Thyroid gland (tissue), 4 donors: ENCODE measurements around the gene TLE4.

Experiments
- POLR2A ChIP-seq, 2 donors: fragments of 450-650 bp; IDR thresholded peaks; one replicate each; pipeline ENCODE4 v1.6.1; 2017; ENCODE audit warnings: antibody characterized with exemption in 2 of 2, mild to moderate bottlenecking in 2 of 2, moderate library complexity in 1 of 2
- TF ChIP-seq, protein P1 (sequence below), 6 experiments: fragments of 200-600 bp in 3 of 6; fragments of 450-650 bp in 3 of 6; sonication (generic) in 3 of 6; IDR thresholded peaks; one replicate each; pipeline ENCODE4 v1.5.1; 2016 to 2019; ENCODE audit warnings: antibody characterized with exemption in 6 of 6, mild to moderate bottlenecking in 2 of 6, inconsistent platforms in 1 of 6, moderate library complexity in 1 of 6

DNA sequence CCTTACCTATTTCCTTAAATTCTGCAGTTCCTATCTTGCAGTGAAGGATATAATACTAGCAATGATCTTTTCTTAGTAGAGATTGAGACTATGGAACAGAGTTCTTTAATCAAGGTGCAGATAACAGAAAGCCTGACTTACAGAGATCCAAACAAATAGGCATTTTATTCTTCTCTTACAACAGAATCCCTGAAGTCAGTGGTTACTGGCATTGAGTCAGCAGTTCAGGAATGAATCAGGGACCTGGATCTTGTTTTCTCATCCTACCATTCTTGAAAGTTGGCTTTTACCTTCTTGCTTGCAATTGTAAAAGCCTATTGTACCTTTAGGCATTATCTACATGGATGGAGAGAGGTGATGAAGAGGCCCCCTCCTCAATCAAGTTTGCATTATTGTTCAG lies 47.5 kb upstream of the TLE4 start:
- TF ChIP-seq, protein P1, sequence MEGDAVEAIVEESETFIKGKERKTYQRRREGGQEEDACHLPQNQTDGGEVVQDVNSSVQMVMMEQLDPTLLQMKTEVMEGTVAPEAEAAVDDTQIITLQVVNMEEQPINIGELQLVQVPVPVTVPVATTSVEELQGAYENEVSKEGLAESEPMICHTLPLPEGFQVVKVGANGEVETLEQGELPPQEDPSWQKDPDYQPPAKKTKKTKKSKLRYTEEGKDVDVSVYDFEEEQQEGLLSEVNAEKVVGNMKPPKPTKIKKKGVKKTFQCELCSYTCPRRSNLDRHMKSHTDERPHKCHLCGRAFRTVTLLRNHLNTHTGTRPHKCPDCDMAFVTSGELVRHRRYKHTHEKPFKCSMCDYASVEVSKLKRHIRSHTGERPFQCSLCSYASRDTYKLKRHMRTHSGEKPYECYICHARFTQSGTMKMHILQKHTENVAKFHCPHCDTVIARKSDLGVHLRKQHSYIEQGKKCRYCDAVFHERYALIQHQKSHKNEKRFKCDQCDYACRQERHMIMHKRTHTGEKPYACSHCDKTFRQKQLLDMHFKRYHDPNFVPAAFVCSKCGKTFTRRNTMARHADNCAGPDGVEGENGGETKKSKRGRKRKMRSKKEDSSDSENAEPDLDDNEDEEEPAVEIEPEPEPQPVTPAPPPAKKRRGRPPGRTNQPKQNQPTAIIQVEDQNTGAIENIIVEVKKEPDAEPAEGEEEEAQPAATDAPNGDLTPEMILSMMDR (IDR thresholded peaks at IDR 0.05), result no peak
- no peak for TF ChIP-seq POLR2A (IDR thresholded peaks at IDR 0.05)
